GM18519 (cell line): ENCODE results near the gene CCDC197.

Experiments
- ATAC-seq: cut with Tn5 transposase; IDR thresholded peaks from one replicate; pipeline ENCODE4 v1.9.1; 2021; ENCODE audit warnings: mild to moderate bottlenecking, moderate library complexity; ENCODE audit not compliant: unreplicated experiment, low FRiP score

Gene CCDC197

DNA sequence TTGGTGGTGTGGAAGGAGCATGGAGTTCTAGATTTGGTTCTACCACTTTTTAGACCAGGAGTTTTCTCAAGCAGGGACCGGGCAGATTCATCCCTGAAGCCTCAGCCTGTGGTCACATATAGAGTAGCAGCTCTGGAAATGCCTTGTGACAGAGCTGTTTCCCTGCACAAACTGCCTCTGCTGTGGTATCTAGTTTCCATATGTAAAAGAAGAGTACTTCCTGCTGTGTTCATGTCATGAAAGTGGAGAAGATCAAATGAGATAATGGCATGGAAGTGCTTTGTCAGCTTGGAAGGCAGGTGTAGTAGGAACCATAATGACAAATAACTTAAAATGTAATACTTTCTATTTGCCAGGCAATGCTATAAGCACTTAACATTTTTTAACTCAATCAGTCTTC lies 55.1 kb downstream of the CCDC197 start:
- ATAC-seq: no peak

DNA sequence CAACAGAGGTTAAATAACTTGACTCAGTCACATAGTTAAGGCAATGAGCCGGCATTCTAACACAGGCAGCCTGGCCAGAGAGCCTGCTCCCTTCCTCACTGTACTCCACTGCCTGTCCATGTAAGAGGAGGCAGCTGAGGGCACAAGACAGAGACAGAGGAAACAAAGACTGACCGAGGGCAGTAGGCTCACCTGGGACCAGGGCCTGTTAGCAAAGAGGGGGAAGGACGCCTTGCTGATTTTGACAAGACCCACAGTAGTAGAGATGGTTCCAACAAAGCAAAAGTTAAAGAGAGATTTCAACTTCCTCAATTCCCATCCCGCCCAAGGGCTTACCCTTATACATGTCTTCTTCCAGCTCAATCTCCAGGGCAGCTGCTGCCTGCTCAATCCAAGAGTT lies 55.6 kb downstream of the CCDC197 start:
- ATAC-seq: no peak

- no peak for ATAC-seq
Observed at GRCh38 chr14:94054401-94054800, 57.3 kb downstream of the CCDC197 start.

DNA sequence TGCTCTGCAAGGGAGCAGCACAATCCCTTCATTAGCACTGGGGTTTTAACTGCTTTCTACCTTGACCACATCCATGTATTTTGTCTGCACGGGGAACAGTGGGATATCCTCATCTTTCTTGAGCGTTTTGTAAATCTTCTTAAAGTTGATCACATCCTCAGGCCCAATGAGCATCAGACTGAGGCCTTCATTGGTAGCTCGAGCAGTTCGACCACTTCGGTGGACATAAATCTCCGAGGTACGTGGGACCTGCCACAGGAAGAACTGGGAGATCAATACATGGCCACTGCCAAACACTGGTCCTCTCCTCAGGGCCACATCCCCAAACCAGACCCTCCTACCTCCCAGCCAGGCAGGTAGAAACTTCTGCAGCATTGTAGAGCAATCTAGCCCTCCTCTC lies 57.8 kb downstream of the CCDC197 start:
- ATAC-seq: no peak

GRCh38 chr14:94056579-94057308 lies 59.6 kb downstream of the CCDC197 start:
- peak; percentile 64 for ATAC-seq

- ATAC-seq: no peak
Observed at GRCh38 chr14:94058128-94058673, 61.1 kb downstream of the CCDC197 start.
